GM13976 (cell line): ENCODE measurements around the gene FAM120AOS.

Source experiments
- DNase-seq: peaks from one replicate; pipeline ENCODE4 v3.0.0; 2012; ENCODE audit warnings: low spot score
- CTCF ChIP-seq: IDR thresholded peaks from 2 replicates; pipeline ENCODE4 v1.5.1; 2012; ENCODE audit warnings: borderline replicate concordance, mild to moderate bottlenecking; ENCODE audit not compliant: insufficient read depth; ENCODE audit errors: extremely low read depth, missing control alignments, control extremely low read depth
- in situ Hi-C: fragments of 300-500 bp; cut with MboI; formaldehyde crosslinking; loops from one replicate; pipeline ENCODE4 v1.12.0; 2022; ENCODE audit warnings: low sequenced_read_pairs, mixed read lengths, inconsistent platforms; ENCODE audit not compliant: unreplicated experiment

The FAM120AOS gene

GRCh38 chr9:93427655-93428379 is 25.6 kb downstream of the FAM120AOS start:
- no peak for DNase-seq
- TF ChIP-seq CTCF: no peak
- in situ Hi-C loops: no loop called here

- TF ChIP-seq CTCF: no peak
- in situ Hi-C loops: no loop called here
- no peak for DNase-seq
These were observed 30.3 kb downstream of the FAM120AOS start for GRCh38 chr9:93422977-93423616.

GRCh38 chr9:93419023-93419422 is 34.4 kb downstream of the FAM120AOS start:
- in situ Hi-C loops: no loop called here
- no peak for TF ChIP-seq CTCF
- DNase-seq: no peak

GRCh38 chr9:93417538-93417937 is 35.8 kb downstream of the FAM120AOS start:
- DNase-seq: no peak
- TF ChIP-seq CTCF: no peak
- in situ Hi-C loops: no loop called here

GRCh38 chr9:93416530-93417235 is 36.7 kb downstream of the FAM120AOS start:
- DNase-seq: no peak
- in situ Hi-C loops: no loop called here
- TF ChIP-seq CTCF: no peak

GRCh38 chr9:93415176-93415690 is 38.1 kb downstream of the FAM120AOS start:
- in situ Hi-C loops: no loop called here
- no peak for DNase-seq
- TF ChIP-seq CTCF: no peak
